H1 (cell line): Measurements from ENCODE around the gene SLC2A10.

Experiments
- CEBPB ChIP-seq: IDR thresholded peaks from 2 replicates; pipeline ENCODE4 v1.6.1; 2012; ENCODE audit warnings: low read depth, low read length
- CTCF ChIP-seq, 3 experiments: IDR thresholded peaks; 1 replicate in 2 of 3; 2 replicates in 1 of 3; pipeline versions ENCODE4 v1.5.1 to v1.6.1; 2011; ENCODE audit warnings: low read length in 3 of 3, mild to moderate bottlenecking in 3 of 3, inconsistent platforms in 2 of 3, low read depth in 1 of 3, moderate library complexity in 1 of 3; ENCODE audit not compliant: insufficient read depth in 1 of 3; ENCODE audit errors: control extremely low read depth in 1 of 3
- HDAC6 ChIP-seq: IDR thresholded peaks from one replicate; pipeline ENCODE4 v1.7.1; 2012; ENCODE audit warnings: low read depth, mild to moderate bottlenecking, inconsistent platforms, low read length, moderate library complexity

GRCh38 chr20:46710153-46710913 is 884 bp downstream of the SLC2A10 start:
- no peak for TF ChIP-seq HDAC6
- no peak for TF ChIP-seq CEBPB
- no peak for TF ChIP-seq CTCF (IDR thresholded peaks at IDR 0.05; ENCODE audit: control extremely low read depth in 1 of 3, insufficient read depth in 1 of 3, low read depth in 1 of 3, low read length in 3 of 3)
